ENCODE data around the gene MAMDC2.

MAMDC2 gene

DNA sequence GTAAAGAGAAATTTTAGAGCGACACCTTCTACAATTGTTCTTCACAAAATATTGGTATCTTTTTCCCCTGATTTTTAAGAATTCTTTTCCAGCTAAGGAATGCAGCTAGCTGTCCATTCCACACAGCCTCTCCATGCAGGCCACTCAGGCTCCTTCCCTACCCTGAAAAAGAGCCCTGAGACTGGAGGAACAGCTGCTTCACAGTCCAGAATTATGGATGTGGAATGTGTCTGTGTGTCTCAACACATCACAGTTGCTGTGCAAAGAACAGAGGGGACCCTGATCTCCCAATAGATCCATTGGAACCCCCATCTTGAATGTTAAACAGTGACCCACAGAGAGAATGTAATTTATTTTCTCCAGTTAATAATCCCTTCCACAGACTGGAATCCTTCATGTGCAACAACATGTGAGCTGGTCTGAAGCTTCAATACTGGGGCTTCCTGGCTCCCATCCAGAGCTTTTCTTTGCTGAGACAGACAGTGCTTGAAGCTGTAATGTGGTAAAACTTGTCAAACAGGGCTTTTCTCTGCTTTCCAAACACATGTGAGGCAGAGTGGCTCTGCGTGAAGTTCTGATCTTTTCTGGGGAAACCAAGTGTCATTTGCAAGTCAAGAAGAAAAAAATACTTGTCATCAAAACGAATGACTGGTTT is 161.8 kb downstream of the MAMDC2 start:
- no peak for ATAC-seq
- TF ChIP-seq, protein P1, sequence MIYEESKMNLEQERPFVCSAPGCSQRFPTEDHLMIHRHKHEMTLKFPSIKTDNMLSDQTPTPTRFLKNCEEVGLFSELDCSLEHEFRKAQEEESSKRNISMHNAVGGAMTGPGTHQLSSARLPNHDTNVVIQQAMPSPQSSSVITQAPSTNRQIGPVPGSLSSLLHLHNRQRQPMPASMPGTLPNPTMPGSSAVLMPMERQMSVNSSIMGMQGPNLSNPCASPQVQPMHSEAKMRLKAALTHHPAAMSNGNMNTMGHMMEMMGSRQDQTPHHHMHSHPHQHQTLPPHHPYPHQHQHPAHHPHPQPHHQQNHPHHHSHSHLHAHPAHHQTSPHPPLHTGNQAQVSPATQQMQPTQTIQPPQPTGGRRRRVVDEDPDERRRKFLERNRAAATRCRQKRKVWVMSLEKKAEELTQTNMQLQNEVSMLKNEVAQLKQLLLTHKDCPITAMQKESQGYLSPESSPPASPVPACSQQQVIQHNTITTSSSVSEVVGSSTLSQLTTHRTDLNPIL (CRISPR knock-in tag; IDR thresholded peaks at IDR 0.05; ENCODE audit: low read depth) = no peak
- no peak for TF ChIP-seq ARNTL (CRISPR knock-in tag; IDR thresholded peaks at IDR 0.05; ENCODE audit: borderline replicate concordance, low read depth)
- TF ChIP-seq, protein P2, sequence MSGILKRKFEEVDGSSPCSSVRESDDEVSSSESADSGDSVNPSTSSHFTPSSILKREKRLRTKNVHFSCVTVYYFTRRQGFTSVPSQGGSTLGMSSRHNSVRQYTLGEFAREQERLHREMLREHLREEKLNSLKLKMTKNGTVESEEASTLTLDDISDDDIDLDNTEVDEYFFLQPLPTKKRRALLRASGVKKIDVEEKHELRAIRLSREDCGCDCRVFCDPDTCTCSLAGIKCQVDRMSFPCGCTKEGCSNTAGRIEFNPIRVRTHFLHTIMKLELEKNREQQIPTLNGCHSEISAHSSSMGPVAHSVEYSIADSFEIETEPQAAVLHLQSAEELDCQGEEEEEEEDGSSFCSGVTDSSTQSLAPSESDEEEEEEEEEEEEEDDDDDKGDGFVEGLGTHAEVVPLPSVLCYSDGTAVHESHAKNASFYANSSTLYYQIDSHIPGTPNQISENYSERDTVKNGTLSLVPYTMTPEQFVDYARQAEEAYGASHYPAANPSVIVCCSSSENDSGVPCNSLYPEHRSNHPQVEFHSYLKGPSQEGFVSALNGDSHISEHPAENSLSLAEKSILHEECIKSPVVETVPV (CRISPR knock-in tag; IDR thresholded peaks at IDR 0.05) = no peak
- no peak for TF ChIP-seq ZNF565 (CRISPR knock-in tag; conservative IDR thresholded peaks at IDR 0.05; ENCODE audit: low read depth)
- TF ChIP-seq ZNF8 (CRISPR knock-in tag; IDR thresholded peaks at IDR 0.05) = no peak
- no peak for TF ChIP-seq PPARA (CRISPR knock-in tag; IDR thresholded peaks at IDR 0.05; ENCODE audit: borderline replicate concordance)
- no peak for TF ChIP-seq ZFP30 (CRISPR knock-in tag; IDR thresholded peaks at IDR 0.05)
- TF ChIP-seq, protein P3, sequence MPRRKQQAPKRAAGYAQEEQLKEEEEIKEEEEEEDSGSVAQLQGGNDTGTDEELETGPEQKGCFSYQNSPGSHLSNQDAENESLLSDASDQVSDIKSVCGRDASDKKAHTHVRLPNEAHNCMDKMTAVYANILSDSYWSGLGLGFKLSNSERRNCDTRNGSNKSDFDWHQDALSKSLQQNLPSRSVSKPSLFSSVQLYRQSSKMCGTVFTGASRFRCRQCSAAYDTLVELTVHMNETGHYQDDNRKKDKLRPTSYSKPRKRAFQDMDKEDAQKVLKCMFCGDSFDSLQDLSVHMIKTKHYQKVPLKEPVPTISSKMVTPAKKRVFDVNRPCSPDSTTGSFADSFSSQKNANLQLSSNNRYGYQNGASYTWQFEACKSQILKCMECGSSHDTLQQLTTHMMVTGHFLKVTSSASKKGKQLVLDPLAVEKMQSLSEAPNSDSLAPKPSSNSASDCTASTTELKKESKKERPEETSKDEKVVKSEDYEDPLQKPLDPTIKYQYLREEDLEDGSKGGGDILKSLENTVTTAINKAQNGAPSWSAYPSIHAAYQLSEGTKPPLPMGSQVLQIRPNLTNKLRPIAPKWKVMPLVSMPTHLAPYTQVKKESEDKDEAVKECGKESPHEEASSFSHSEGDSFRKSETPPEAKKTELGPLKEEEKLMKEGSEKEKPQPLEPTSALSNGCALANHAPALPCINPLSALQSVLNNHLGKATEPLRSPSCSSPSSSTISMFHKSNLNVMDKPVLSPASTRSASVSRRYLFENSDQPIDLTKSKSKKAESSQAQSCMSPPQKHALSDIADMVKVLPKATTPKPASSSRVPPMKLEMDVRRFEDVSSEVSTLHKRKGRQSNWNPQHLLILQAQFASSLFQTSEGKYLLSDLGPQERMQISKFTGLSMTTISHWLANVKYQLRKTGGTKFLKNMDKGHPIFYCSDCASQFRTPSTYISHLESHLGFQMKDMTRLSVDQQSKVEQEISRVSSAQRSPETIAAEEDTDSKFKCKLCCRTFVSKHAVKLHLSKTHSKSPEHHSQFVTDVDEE (CRISPR knock-in tag; IDR thresholded peaks at IDR 0.05) = no peak
- no peak for TF ChIP-seq OSR1 (CRISPR knock-in tag; IDR thresholded peaks at IDR 0.05)
- no peak for TF ChIP-seq GLIS3 (CRISPR knock-in tag; IDR thresholded peaks at IDR 0.05)
- TF ChIP-seq TCF4 (CRISPR knock-in tag; IDR thresholded peaks at IDR 0.05; ENCODE audit: borderline replicate concordance) = no peak
- no peak for TF ChIP-seq ZC3H10 (CRISPR knock-in tag; IDR thresholded peaks at IDR 0.05)
- TF ChIP-seq CSDC2 (CRISPR knock-in tag; IDR thresholded peaks at IDR 0.05) = no peak
- TF ChIP-seq RARB (CRISPR knock-in tag; IDR thresholded peaks at IDR 0.05) = no peak
- no peak for TF ChIP-seq ISL1 (CRISPR knock-in tag; IDR thresholded peaks at IDR 0.05)
- TF ChIP-seq TOX (CRISPR knock-in tag; IDR thresholded peaks at IDR 0.05; ENCODE audit: borderline replicate concordance) = no peak

DNA sequence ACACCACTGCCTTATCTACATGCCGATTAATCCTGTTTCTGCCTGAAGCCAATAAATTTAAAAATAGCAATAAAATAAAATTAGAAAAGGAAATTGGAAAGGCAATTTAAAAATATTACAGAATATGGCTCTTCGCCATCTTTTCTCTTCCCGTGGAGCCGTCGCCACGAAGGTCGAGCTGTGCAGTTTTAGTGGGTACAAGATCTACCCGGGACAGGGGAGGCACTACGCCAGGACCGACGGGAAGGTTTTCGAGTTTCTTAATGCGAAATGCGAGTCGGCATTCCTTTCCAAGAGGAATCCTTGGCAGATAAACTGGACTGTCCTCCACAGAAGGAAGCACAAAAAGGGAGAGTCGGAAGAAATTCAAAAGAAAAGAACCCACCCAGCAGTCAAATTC is 173.4 kb downstream of the MAMDC2 start:
- TF ChIP-seq PPARA (CRISPR knock-in tag; IDR thresholded peaks at IDR 0.05; ENCODE audit: borderline replicate concordance) (no peak), ISL1 (CRISPR knock-in tag; IDR thresholded peaks at IDR 0.05) (no peak), ZNF565 (CRISPR knock-in tag; conservative IDR thresholded peaks at IDR 0.05; ENCODE audit: low read depth) (no peak)
- ATAC-seq = no peak

DNA sequence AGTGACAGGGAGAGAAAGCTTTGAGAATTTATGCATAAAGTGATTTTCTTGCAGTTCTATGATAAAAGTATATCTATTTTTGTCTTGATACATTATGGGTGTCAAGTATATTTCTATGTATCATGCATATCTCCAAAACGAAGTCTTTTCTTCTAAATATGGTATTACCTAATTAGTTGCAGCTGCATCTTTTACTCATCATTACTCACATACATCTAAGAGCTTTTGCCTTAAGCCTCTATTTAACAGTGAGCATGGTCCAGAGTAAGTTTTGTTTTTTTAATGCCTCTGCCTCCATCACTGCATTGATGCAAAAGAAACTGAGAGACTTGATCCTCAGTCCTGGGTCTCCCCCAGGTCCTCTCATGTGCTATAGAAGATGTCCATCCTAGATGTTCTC is 175.1 kb downstream of the MAMDC2 start:
- ATAC-seq = peak; percentile 89
- TF ChIP-seq, protein P3 (CRISPR knock-in tag; IDR thresholded peaks at IDR 0.05) = no peak
- TF ChIP-seq ZC3H10 (CRISPR knock-in tag; IDR thresholded peaks at IDR 0.05) (no peak), TCF4 (CRISPR knock-in tag; IDR thresholded peaks at IDR 0.05; ENCODE audit: borderline replicate concordance) (no peak), ZNF70 (CRISPR knock-in tag; IDR thresholded peaks at IDR 0.05) (no peak), ISL1 (CRISPR knock-in tag; IDR thresholded peaks at IDR 0.05) (no peak), OSR1 (CRISPR knock-in tag; IDR thresholded peaks at IDR 0.05) (no peak), GLIS3 (CRISPR knock-in tag; IDR thresholded peaks at IDR 0.05) (no peak), SNAI2 (CRISPR knock-in tag; IDR thresholded peaks at IDR 0.05) (no peak), CSDC2 (CRISPR knock-in tag; IDR thresholded peaks at IDR 0.05) (no peak), PPARA (CRISPR knock-in tag; IDR thresholded peaks at IDR 0.05; ENCODE audit: borderline replicate concordance) (no peak), RARB (CRISPR knock-in tag; IDR thresholded peaks at IDR 0.05) (no peak), TOX (CRISPR knock-in tag; IDR thresholded peaks at IDR 0.05; ENCODE audit: borderline replicate concordance) (no peak), ARNTL (CRISPR knock-in tag; IDR thresholded peaks at IDR 0.05; ENCODE audit: borderline replicate concordance, low read depth) (no peak), ZFP3 (CRISPR knock-in tag; IDR thresholded peaks at IDR 0.05) (no peak)
- TF ChIP-seq, protein P4, sequence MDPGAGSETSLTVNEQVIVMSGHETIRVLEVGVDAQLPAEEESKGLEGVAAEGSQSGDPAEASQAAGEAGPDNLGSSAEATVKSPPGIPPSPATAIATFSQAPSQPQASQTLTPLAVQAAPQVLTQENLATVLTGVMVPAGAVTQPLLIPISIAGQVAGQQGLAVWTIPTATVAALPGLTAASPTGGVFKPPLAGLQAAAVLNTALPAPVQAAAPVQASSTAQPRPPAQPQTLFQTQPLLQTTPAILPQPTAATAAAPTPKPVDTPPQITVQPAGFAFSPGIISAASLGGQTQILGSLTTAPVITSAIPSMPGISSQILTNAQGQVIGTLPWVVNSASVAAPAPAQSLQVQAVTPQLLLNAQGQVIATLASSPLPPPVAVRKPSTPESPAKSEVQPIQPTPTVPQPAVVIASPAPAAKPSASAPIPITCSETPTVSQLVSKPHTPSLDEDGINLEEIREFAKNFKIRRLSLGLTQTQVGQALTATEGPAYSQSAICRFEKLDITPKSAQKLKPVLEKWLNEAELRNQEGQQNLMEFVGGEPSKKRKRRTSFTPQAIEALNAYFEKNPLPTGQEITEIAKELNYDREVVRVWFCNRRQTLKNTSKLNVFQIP (CRISPR knock-in tag; IDR thresholded peaks at IDR 0.05; ENCODE audit: borderline replicate concordance, low read depth) = no peak
- TF ChIP-seq, protein P1 (CRISPR knock-in tag; IDR thresholded peaks at IDR 0.05; ENCODE audit: low read depth) = no peak
- TF ChIP-seq, protein P2 (CRISPR knock-in tag; IDR thresholded peaks at IDR 0.05) = no peak

Data from SK-N-SH treated with all-trans-retinoic acid at 6 μM for 48 hours (cell line).